SK-N-SH treated with all-trans-retinoic acid at 6 μM for 48 hours (cell line): ENCODE data around the gene DGKI.

Source experiments
- ARNTL ChIP-seq: fragments of 450-650 bp; formaldehyde crosslinking; IDR thresholded peaks from 2 replicates; pipeline ENCODE4 v1.5.0; 2020; ENCODE audit warnings: low read depth, mild to moderate bottlenecking, moderate library complexity, borderline replicate concordance
- OSR1 ChIP-seq: fragments of 250-450 bp; sonication (Bioruptor Pico); IDR thresholded peaks from 2 replicates; pipeline ENCODE4 v1.8.0; 2022; ENCODE audit warnings: moderate library complexity, mild to moderate bottlenecking, inconsistent platforms
- SNAI2 ChIP-seq: fragments of 250-450 bp; sonication (Bioruptor Pico); IDR thresholded peaks from 2 replicates; pipeline ENCODE4 v1.5.0; 2020; ENCODE audit warnings: mild to moderate bottlenecking, moderate library complexity
- TOX ChIP-seq: fragments of 250-450 bp; sonication (Bioruptor Pico); IDR thresholded peaks from 2 replicates; pipeline ENCODE4 v1.8.0; 2021; ENCODE audit warnings: mild to moderate bottlenecking, moderate library complexity, borderline replicate concordance
- ZFP3 ChIP-seq: fragments of 250-450 bp; sonication (Bioruptor Pico); IDR thresholded peaks from 2 replicates; pipeline ENCODE4 v1.5.0; 2020; ENCODE audit warnings: mild to moderate bottlenecking, moderate library complexity
- ZNF70 ChIP-seq: fragments of 450-650 bp; formaldehyde crosslinking; IDR thresholded peaks from 2 replicates; pipeline ENCODE4 v1.5.0; 2020; ENCODE audit warnings: mild to moderate bottlenecking, moderate library complexity
- ZNF8 ChIP-seq: fragments of 450-650 bp; formaldehyde crosslinking; IDR thresholded peaks from 2 replicates; pipeline ENCODE4 v1.5.0; 2020; ENCODE audit warnings: mild to moderate bottlenecking, moderate library complexity

- TF ChIP-seq ZNF70 (CRISPR knock-in tag) (no peak), OSR1 (CRISPR knock-in tag) (no peak), TOX (no peak), ZFP3 (CRISPR knock-in tag) (no peak), SNAI2 (CRISPR knock-in tag) (no peak), ARNTL (CRISPR knock-in tag) (no peak), ZNF8 (CRISPR knock-in tag) (no peak)
These were observed 333.7 kb downstream of the DGKI start for GRCh38 chr7:137513091-137513490.
